GM21825 (cell line): ENCODE results near the gene FBXL19.

ENCODE experiments used
- ATAC-seq: cut with Tn5 transposase; IDR thresholded peaks from one replicate; pipeline ENCODE4 v1.9.1; 2021; ENCODE audit warnings: mild to moderate bottlenecking, moderate library complexity; ENCODE audit not compliant: unreplicated experiment

Gene FBXL19

DNA sequence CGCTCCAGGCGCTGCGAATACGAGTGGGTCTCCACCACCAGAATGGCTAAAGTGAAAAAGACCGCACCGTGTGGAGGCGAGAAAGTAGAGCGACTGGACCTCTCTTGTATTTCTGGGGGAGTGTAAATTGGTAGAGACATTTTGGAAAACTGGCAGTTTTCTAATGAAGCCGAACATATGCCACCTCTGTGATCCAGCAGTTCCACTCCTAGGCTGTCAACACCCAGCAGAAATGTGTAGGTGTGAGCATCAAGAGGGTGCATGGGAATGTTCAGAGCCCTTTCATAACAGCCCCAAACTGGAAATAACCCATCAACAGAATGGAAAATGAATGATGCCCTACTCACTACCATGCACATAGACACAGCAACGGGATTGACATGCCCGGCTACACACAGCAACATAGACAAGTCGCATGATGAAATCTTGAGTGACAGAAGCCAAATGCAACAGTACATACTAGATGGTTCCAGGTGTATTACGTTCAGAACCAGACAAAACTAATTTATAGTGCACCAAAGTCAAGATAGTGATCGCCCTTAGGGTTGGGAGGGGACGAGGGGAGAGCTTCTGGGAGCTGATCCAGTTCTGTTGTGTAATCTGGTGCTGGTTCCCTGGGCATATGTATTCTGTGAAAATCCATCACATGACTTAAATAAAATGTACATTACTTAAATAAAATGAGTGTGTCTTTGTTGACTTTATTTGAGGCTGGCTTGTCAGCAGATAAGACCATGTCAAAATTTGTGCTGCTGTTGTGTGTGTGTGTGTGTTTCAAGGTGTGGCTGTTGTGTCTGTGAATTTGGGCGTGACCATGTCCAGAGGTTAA, 28.6 kb upstream of the FBXL19 start:
- ATAC-seq, result no peak

DNA sequence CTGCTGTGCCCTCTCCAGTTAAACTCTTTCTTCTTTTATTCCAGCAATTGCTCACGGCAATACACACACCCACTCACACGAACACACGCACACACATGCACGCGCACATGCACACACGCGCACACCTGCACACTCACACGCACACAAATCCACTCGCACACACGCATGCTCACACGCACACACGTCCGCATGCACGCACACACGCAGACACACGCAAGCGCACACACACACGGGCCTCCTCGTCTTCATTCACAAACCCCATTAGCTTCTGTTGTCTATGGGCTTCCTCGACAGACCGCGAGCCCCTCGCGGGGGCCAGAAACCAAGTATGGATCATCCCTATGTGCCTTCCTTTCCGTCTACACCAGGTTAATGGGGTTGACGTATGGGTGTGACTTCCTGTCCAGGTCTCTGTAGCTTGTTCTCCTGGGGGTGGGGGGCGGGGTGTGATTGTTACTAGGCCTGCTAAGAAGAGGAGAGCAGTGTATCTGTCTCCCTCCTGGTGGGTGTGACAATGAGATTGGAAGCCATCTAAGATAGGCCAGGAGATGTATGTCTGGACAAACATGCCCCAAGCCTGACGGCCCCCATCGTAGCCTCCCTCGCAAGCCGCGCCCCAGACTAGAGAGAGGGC, 27.6 kb upstream of the FBXL19 start:
- ATAC-seq, result no peak

DNA sequence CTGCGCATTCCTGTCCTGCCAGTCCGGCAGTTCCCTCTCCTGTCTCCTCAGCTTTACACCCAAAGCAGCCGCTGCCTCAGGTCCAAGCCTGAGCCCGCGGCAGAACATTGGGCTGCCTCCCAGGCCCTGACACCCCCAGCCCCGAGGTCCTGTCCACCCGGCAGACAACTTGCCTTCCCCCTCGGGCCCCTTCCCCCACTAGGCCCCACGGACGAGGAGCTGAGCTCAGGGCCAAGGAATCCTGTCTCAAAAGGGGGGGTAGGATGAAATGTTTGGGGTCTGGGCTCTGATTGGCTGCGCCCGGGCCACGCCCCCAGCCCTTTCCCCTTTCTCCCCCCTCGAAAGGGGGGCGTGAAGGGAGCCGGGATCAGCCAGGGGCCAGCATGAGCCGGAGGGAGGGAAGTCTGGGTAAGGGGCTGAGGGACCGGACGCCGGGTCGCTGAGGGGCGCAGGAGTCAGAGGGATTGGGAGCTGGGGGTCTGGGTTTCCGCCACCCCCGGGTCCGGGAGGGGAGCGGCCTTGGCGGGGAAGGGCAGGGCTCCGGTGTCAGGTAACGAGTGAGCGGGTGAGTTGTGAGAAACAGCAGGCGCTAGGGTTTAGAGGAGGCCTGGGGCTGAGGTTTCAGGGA, 27.0 kb upstream of the FBXL19 start, which contains the start of gene CTF1:
Gene CTF1, plus strand, starts transcription at position 354 of the 628 bp plus-strand sequence. Its CDS starts 30 bp downstream, at position 384.
- no peak for ATAC-seq

DNA sequence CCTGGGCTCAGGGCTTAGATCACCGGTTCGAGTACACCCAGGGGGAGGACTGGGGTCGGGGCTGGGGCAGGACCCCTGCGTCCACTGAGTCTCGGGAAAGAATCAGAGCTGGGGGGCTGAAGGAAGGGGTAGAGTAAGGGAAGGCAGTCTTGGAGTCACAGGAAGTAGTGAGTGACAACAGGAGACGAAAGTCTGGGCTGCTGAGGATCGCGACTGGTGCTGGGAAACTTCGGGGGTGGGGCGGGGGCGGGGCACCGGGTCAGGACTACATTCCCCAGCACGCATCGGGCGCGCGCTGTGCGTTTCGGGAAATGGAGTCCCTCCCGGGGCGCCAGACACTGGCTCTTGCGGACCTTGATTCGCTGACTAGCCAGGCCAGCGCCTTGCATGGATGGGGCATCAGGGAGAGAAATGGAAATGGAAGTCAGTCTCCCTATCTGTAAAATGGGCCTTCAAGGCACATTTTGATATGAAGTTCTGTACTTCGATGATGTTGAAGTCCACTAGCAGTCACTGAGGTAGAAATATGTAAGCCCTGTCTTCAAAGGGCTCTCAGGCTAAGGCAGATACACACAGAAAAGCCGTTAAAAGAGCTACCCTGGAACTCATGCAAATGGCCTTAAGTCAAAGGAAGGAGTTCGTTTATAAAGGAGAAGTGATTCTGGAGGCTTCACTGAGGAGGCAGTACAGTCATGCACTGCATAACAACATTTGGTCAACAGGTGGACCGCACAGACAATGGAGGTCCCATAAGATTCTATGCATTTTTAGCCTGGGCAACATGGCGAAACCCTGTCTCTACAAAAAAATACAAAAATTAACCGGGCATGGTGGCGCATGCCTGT, 26.3 kb upstream of the FBXL19 start:
- peak; percentile 42 for ATAC-seq

DNA sequence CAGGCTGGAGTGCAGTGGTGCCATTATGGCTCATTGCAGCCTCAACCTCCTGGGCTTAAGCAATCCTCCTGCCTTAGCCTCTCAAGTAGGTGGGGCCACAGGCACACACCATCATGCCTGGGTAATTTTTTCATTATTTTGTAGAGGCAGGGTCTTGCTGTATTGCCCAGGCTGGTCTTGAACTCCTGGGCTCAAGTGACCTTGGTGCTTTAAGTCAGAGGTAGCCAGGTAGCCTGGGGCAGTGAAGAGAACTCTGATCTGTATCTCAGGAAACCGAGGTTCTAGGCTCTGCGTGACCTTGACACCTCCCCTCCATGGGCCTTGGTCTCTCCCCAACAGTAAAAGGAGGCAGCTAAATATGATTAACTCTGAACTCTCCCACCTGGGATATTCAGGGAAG, 23.6 kb upstream of the FBXL19 start:
- ATAC-seq, result no peak

DNA sequence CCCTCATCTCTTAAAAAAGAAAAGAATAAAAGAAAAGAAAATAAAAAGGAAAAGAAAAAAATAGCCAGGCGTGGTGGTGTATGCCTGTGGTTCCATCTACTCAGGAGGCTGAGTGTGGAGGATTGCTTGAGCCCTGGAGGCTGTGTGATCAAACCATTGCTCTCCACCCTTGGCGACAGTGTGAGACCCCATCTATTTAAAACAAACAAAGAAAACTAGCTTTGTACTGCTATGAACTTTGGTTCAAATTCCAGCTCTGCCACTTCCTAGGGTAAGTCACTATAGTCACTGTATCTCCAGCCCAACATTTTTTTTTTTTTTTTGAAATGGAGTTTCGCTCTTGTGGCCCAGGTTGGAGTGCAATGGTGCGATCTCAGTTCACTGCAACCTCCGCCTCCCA, 22.8 kb upstream of the FBXL19 start:
- no peak for ATAC-seq

DNA sequence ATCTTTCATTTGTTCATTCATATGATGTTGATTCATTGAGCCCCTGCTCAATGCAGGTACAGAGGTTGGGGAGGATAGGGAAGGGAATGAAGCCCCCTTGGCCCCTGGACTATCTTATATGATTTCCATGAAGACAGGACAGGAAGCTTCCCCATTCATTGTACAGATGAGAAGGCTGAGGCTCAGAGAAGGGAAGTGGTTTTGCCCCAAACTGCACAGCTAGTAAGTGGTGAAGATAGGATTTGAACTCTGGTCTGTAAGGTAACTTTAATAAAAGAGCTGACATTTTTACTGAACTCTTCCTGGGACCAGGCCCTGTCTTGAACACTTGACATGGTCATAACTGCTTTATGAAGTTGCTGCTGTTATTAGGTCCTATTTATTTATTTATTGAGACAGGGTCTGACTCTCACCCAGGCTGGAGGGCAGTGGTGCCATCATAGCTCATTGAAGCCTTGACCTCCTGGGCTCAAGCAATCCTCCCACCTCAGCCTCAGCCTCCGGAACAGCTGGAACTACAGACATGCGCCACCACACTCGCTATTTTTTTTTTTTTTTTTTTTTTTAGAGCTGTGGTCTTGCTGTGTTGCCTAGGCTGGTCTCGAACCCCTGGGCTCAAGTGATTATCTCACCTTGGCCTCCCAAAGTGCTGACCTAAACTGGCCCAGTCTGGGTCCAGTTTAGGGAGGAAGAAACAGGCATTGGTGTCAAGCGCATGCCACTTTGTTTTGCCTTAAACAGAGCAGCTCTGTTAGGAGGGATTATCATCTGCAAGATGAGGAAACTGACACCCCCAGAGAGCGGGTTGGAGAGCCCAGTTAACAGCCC, 22.0 kb upstream of the FBXL19 start:
- ATAC-seq, result no peak

DNA sequence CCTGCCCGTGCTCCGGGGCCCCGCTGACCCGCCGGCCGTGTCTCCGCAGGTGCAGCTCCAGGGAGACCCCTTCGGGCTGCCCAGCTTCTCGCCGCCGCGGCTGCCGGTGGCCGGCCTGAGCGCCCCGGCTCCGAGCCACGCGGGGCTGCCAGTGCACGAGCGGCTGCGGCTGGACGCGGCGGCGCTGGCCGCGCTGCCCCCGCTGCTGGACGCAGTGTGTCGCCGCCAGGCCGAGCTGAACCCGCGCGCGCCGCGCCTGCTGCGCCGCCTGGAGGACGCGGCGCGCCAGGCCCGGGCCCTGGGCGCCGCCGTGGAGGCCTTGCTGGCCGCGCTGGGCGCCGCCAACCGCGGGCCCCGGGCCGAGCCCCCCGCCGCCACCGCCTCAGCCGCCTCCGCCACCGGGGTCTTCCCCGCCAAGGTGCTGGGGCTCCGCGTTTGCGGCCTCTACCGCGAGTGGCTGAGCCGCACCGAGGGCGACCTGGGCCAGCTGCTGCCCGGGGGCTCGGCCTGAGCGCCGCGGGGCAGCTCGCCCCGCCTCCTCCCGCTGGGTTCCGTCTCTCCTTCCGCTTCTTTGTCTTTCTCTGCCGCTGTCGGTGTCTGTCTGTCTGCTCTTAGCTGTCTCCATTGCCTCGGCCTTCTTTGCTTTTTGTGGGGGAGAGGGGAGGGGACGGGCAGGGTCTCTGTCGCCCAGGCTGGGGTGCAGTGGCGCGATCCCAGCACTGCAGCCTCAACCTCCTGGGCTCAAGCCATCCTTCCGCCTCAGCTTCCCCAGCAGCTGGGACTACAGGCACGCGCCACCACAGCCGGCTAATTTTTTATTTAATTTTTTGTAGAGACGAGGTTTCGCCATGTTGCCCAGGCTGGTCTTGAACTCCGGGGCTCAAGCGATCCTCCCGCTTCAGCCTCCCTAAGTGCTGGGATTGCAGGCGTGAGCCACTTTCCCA, 21.1 kb upstream of the FBXL19 start:
- ATAC-seq, result no peak

DNA sequence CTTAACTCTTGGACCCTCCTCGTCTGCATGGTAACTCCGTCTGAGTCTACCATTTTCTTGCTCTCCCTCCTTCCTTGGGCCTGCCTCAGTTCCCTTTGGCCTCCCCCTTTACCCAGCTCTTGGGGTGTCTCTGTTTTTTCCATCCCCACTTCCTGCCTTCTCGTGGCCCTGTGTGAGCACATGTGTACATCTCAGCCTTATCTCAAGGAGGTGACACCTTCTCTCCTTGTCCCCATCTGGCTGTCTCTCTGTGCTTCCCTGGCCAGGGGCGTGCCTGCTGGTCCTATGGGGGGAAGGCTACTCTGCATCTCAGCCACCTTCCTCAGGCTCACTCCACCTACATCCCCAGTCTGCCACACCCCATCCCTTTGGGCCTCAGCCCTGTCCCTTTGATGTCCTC, 20.4 kb upstream of the FBXL19 start:
- ATAC-seq, result no peak

DNA sequence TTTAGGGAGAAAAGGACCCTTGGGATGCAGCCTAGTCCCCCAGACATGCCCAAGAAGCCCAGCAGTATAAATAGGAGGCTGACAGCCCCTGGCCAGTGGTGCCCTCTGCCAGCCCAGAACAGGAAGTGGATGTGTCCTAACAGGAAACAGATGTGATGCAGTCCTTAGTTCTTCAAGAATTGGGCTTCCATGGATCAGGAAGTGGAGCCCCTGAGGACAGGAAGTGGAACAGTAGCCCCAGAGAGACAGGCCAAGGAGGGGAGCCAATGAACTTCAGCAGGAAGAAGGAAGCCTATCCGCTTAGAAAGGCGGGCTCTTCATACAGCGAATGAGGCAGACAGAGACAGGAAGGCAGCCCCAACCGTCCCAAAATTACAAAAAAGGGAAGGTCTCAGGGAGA, 19.8 kb upstream of the FBXL19 start:
- no peak for ATAC-seq

DNA sequence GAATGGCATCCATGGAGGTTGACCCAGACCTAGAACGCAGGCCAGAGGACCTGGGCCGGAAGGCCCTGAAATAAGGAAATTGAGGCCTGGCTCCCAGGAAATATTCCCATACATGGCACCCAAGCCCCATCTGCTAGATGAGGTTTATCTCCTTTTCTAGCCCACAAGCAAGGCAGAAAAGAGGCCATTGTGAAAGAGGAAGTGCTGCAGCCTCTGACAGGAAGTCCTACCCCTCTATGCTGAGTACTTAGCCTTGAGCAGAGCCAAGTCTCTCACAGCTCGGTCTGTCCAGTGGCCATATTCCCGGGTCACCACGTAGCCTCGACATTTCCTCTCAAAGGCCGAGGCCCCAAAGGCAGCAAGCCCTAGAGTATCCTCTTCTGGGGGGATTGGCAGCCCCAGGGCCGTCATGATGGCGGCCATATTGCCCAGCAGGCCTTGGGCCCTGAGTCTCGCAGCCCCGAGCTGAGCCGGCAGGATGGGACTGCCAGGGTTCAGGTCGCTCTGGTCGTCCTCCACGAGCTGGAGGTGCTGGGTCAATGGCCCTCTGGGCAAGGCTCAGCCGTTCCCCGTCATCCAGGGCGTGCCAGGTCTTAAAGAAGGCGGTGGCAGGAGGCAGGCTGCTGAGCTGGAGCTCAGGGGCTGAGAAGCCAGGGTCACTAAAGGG, 19.1 kb upstream of the FBXL19 start:
- ATAC-seq, result no peak

DNA sequence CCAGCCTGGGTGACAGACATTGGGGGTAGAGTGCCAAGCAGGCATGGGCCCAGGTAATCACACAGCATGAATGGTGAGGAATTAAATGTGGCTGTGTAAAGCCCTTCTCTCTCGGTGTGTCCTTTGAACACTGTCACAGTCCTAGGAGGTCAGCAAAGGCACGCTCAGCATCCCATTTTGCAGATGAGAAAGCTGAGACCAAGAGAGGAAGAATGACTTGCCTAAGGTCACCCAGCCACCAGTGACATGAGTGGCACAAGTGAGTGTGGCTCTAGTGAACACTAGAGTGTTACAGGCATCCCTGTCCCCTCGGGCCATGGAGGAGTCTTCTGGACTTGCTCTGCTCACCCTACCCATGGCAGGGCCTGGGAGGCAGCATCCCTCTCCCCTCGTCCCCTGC, 16.3 kb upstream of the FBXL19 start:
- no peak for ATAC-seq

DNA sequence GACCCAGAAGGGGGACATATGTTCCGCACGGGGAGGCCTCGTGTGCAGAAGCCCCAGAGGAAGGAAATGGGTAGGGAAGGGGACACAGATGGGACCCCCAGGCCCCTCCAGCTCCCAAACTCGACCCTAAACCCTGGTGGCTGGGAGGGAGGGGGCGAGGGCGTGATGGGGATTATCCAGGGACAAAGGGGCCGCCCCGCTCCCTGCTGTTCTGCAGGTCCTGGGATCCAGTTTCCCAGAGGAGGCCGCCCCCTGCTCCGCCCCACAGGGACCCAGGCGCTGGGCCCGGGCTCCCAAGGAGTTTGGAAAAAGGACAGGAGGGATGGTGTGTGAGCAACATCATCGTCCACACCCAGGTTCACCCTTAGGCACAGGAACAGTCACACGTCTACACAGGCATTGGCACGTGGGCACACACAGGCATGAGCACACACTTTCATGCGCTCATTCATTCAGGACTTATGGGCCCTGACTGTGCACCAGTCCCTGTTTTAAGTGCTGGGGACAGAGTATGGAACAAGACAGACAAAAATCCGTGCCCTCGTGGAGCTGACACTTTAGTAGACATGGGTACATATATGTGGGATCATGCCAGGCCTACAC, 12.8 kb upstream of the FBXL19 start:
- ATAC-seq, result no peak

DNA sequence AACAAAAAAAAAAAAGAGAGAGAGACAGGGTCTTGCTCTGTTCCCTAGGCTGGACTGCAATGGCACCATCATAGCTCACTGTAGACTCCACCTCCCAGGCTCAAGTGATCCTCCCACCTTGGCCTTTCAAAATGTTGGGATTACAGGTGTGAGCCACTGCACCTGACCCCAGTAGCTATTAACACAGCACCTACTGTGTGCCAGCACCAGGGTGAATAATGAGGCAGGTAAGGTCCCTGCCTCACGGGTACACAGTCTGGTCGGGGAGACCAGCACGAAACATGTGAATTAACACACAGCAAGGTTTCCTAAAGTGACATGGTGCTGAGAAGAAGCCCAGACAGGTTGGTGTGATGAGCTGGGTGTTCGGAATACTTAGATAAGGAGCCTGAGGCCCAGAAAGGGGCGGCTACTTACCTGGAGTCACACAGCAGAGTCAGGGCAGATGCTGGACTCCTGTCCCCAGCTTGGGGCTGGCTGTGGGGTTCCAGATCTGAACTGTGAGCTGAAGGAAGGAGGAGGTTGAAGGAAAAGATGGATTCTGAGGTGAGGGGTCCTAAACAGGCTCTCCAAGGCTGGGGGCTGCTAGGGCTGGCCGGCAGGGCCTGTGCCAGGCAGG, 10.5 kb upstream of the FBXL19 start:
- no peak for ATAC-seq

DNA sequence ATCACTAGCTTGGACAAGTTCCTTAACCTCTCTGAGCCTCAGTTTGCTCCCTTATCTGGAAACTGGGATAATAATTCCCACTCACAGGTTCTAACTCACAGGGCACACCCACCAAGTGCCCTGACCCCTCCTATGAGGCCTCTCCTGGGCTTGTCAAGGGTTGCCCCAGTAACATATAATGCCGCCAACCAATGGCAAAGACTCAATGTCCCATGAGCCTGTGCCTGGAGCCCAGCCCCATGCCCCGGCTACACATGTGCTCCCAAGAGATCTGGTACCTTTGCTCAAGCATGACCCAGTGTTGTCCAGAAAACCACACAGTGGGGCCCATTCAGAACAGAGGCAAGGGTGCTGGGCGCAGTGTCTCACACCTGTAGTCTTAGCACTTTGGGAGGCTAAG, 8.5 kb upstream of the FBXL19 start:
- no peak for ATAC-seq

DNA sequence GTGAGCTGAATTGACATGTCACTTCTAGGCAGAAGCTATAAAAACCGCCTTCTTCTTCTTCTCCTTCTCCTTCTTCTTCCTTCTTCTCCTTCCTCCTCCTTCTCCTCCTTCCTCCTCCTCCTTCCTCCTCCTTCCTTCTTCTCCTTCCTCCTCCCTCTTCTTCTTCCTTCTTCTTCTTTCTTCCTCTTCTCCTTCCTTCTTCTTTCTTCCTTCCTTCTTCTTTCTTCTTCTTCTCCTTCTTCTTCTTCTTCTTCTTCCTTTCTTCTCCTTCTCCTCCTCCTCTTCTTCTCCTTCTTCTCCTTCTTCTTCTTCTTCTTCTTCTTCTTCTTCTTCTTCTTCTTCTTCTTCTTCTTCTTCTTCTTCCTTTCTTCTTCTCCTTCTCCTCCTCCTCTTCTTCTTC, 4.8 kb upstream of the FBXL19 start:
- ATAC-seq, result no peak

DNA sequence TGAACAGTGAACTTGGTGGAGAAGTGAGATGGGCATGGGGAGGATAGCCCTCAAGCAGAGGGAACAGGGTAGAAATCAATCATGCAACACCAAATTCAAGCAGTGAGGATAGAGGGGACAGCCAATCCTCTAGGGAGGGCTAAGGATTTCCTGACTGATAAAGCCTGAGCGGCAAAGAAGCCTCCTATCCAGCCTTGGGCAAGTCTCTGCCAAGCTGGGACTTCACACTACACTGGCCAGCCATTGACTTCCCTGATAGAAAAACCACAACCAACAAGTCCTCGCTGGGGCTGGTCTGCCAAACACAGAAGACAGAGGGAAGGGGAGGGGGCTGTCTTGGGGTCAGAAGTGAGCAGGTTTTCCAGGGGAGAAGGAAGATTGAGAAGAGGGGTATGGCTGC, 2.5 kb upstream of the FBXL19 start:
- no peak for ATAC-seq

DNA sequence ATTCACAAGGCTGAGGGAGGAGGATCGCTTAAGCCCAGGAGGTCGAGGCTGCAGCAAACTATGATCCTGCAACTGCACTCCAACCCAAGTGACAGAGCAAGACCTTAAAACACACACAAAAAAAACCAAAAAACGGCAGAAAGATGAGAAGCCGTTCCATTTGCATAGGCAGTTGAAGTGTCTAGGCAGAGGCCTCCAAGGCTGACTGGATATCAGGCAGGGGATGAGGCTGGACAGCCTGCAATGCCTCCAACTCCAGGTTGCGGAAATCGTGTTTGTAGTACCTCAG, 2.0 kb upstream of the FBXL19 start:
- ATAC-seq, result no peak
